Endometrial microvascular endothelial cells (primary cell): ENCODE results near the gene PLCD3. TPM values are rescaled to one million over a fixed set of nuclear protein-coding genes. Genes with fewer than 3 reads are reported as not detected.

ENCODE experiments used
- in situ Hi-C: cut with HindIII; loops from 2 replicates; pipeline ENCODE4 v1.10.0; 2017; ENCODE audit warnings: low sequenced_read_pairs, low pct_unique_long_range_greater_than_20kb; ENCODE audit errors: inconsistent ontology term
- total RNA-seq: library from RNA; depleted of rRNA; stranded (reverse); fragments of >200 nt; gene quantifications from one replicate; pipeline ENCODE4 v1.2.3, GENCODE V29; 2015; ENCODE audit errors: inconsistent ontology term

PLCD3 gene
- total RNA-seq, 1 donor from 2014 or later, result 16.2 TPM

DNA sequence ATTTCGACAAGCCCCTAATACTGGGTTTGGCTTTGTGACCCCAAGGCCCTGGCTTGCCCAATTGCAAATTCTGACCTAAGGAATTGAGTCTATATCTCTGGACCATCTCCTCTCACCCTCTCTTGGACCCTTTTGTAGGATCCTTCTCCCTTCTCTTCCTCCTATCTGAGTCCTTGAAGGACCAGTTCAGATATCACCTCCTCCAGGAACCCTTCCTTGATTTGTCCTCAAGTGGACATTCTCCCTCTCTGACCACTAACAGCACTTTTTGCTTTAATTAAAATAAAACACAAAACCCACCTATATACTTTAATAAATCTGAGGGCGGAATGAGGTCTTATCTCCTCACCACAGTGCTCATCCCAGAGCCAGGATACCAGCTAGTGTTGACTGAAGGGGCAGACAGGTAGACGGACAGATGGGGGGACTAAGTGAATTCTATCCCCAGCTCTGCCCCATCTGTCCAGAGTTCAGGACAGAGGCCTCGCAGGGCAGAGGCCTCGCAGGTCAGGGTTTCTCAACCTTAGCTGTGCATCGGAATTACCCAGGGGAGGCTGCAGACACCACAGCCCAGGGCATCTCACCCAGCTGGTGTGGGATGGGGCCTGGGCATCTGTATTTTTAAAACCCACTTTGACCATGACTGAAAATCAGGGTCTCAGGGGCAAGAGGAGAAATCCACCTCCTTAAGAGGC is 9.1 kb downstream of the PLCD3 start:
- in situ Hi-C loops, result no loop called here

DNA sequence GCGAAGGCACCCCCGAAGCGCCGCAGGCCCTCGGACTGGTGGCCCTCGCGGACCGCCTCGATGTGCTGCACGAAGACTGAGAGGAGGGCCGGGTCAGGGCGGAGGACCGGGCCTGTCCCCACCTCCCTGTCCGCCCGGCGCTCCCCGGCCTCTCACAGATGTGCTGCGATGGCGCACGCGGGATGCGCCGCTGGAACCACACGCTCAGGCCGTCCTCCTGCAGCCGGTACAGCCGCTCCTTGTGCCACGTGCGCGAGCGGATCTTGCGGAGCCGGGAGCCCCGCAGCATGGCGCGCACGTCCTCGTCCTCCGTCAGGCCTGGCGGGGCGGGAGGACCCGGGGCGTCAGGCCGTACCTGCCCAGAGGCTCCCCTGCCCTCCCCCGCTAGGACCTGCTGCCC is 11.3 kb downstream of the PLCD3 start:
- in situ Hi-C loops, result no loop called here

DNA sequence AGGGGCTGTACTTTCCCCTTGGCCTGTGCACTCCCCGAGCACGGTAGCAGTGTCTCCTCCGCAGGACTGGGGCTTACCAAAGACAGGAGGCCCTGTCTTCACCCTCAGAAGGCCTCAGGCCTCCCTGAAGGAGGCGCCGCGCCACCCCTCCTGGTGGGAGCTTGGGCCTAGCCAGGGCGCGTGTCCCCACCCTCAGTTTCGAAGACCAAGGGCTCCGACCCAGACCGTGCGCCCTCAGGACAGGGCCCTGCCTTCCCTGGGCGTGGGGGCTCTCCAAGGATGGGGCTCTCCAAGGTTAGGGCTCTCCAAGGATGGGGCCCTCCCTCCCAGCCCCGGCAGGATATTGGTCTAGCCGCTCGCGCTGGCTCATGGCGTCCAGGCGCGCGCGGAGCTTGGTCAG is 11.8 kb downstream of the PLCD3 start:
- in situ Hi-C loops, result no loop called here

DNA sequence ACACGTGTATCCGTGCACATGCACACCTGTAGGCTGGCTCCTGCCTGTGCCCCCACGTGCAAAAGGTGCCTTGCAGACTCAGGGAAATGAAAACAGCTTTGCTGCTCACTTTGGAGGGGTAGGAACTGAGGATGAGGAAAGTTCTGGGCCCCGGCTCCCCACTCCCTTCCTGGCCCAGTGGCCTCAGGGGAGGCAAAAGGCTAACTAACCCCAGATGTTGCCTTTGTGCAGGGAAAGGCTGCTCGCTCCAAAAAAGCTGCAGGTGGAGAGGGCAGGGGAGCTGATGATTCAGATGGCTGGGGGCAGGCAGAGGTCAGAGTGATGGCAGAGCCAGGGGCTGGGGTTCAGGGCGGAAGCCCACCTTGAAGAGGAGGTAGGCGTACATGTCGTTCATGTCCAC is 12.4 kb downstream of the PLCD3 start:
- in situ Hi-C loops, result no loop called here

DNA sequence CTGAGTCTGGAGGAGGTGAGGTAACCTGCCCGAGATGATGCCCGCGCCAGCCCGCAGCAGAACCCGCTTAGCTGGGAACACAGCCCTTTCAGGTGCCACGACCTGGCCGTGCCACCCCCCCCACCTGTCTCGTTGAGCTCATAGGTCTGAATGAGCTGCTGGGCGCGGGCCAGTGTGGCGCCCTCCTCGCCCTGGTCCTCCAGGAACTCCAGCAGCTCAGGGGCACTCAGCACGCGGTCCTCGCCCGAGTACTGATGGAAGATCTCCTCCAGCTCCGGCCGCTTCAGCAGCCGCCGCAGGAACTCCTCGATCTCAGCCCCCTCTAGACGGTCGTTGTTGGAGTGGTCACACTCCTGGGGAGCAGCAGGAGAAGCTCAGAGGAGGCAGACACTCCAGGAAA is 13.6 kb downstream of the PLCD3 start:
- in situ Hi-C loops, result no loop called here

DNA sequence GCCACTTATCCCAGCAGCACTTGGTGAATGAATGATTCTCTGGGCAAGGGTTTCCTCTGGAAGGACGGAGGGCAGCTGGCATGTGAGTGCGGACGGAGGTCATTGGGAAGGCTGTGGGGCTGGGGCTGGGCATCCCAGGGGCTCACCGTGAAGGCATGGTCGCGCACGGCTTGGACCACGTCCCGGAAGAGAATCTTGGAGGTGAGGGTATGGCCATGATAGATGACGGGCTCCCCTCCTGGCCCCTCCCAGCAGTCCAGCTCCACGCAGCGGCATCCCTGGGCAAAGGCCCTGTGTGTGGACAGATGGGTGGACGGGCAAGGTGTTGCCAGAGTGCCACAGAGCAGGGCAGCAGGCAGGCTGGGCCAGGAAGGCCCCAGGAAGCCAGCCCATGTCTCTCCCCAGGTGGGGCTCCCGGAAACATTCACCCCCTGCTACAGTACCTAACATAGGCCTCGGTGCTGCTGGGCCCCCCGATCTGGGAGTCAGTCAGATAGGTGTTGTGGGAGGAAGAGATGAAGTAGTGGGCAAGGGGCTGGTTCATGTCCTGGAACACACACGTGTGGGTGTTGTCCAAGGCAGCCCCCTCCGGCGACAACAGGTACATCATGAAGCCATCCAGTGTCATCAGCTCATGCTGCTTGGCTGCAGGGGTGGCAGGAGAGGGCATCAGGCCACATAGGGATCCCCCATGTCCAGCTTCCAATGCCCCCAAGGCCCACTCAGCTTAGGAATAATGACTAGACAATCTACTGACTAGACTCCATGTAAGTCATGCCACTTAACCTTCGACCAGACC is 14.3 kb downstream of the PLCD3 start:
- in situ Hi-C loops, result no loop called here

DNA sequence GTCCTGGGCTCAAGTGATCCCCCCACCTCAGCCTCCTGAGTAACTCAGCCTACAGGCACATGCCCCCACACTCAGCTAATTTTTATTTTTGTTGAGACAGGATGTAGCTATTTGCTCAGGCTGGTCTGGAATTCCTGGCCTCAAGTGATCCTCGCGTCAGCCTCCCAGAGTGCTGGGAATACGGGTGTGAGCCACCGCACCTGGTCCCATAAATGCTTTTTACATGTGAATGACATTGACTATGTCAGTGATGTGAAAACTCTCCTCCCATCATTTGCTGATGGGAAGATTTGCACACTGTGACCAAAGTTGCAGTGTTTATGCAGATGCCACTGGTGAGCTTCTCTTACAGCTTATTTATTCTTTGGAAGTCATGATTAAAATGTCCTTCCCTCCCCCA is 15.0 kb downstream of the PLCD3 start:
- in situ Hi-C loops, result no loop called here

DNA sequence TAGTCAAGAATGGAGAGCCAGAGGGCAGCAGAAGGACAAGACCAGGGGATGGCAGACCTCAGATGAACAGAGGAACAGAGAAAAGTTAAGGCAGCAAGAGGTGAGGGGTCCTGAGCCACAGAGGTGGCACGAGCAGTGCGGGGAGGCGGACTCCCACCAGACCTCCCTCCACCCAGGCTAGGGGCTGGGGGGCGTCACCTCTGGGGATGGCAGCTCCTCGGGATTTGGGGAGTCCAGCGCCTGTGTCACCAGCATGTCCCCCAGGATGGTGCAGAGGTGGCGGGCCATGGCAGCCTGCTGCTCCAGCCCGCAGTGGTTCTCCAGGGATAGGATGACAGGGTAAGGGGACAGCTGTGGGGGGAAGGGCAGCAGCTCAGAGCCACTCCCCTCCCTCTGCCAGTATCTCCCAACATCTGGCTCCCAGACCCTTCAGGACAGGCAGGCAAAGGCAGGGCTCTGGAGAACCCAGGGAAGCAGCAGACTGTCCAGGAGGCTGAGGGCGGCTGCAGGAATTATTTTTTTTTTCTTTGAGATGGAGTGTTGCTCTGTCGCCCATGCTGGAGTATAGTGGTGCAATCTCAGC is 15.8 kb downstream of the PLCD3 start:
- in situ Hi-C loops, result no loop called here

DNA sequence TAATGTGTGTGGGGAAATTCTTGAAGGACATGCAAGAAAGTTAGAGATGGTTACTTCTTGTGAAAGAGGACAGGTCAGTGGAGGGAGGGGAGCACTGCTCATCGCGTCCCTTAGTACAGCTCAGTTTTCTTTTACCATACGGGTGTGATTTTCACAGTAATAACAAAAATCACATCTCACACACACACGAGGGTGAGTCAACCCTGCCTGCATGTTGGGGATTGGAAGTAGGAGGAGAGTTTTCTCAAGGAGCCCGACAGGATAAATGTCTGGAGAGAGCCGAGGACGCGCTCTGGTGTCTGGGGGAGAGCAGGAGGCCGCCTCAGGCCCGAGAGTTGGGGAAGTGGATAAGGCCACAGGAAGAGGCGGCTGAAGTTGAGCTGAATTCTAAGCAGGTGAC is 16.4 kb downstream of the PLCD3 start:
- in situ Hi-C loops, result no loop called here

DNA sequence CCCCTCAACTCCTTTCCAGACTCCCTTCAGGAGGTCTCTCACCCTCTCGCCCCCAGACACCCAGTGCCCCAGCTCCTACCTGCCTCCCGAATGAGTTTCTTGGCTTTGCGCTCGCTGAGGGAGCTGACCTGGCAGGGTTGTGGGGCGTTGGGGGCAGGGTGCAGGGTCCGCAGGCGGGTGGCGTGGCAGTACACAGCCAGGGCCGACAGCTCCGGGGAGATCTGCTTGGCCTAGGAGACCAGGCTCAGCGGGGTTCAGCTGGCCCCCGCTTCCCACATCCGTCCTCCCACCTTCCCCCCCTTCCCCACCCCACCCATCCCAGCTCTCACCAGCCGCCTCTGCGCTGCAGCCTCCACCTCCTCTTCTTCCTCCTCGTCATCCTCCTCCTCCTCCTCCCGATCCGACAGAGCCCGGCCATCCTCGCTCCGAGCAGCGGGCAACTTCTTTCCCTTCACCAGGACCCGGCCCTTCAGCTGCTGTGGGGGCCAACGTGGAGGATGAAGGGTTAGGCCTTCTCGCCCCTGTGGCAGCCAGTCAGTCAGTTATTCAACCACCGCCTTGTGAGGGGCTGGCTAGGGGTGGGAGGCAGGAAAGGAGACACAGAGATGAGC is 17.2 kb downstream of the PLCD3 start:
- in situ Hi-C loops, result no loop called here

DNA sequence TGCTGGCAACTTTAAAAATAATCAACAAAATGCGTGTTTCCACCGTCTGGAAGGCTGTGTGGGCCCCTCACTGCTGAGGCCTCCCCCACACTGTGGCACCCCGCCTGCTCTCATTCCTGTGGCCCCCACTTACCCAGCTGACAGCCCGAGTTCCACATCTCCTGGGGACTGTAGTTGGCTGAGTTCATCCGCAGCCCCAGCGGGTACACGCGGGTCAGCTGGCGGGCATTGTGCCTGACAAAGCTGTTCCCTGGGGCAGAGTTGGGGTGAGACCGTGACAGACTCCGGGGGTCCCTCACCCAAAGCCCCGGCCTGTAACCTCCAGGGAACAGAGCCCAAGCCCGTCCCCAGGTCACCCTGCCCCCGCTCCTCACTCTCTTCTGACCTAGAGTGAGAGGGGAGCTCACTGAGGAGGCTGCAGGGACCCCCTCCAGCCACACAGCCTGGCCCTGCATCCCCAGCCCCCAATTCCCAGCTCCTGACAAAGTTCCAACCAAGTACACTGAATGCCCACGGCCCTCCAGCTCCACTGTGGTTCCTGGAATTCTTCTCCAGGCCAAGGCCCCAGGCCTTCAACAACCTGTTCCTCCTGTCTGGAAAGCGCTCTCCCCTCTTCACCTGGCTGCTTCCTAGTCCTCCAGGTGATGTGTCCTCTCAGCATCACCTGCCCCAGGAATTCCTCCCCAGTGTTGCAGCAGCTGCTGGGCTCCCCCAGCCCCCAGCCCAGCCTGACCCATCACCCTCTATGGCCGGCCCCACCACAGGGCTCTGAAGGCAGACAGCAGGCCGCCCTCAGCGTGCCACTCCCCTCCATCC is 18.0 kb downstream of the PLCD3 start:
- in situ Hi-C loops, result no loop called here

DNA sequence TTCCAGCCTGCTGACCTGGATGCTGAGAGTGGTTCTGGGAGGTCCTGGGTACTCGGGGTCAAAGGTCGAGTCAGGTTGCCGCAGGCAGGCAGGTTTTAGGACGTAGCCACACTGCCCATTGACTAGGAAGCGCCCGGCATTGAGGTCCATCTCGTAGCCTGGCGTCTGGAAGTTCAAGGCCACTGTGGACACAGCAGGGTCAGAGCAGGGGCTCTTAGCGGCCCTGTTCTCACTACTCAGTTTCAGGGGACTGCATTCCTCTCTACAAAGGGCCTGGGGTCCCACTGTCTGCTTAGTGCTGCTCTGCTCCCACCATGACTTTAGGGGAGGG is 18.9 kb downstream of the PLCD3 start:
- in situ Hi-C loops, result no loop called here

DNA sequence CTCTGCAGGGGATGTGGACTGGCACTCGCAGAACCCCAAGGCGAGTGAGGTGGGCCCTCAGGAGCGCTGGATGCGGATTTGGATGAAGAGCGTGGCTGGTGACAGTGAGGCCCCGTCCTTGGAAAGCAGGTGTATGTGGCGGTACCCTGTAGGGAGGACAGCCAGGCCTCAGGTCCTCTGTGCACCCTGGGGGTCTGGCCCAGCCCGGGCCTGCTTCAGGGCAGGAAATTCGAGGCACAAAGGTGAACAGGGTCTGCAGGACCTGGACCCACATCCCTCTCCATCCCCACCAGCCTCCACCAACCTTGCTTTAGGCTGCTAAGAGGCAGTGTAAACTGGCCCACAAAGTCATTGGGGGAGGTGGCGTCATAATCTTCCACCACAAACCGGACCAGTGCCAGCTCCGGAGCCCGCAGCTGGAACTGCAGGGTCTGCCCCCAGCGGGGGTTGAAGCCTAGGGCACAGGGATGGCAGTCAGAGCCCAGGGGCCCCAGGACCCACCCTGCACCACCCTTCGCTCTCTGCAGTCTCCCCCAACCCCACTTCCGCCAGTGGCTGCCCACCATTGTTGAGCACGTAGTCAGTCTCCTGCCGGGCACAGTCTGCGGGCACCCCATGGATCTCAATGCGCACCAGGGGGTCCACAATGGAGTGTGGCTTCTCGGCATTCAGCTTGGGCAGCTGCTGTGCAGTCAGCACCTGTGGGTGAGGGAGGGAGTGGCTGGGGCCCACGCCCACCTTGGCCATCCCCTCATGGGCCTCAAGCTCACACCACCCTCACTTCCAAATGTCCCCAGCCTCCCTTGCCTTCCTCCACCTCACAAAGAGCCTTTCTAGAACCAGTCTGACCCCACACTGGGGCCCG is 19.5 kb downstream of the PLCD3 start:
- in situ Hi-C loops, result no loop called here

DNA sequence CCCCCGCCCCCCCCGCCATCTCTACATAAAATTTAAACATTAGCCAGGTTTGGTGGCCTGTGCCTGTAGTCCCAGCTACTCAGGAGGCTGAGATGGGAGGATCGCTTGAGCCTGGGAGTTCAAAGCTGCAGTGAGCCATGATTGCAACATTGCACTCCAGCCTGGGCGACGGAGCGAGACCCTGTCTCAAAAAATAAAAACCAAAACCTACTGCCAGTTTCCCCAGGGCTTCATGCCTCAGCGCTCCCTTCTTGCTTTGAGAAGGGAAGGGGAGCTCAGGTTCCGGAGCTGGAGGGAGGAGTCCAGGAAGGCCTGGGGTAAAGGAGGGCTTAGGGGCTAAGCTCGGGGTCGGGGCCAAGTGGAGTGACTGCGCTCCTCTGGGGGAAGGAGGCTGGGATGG is 20.5 kb downstream of the PLCD3 start:
- in situ Hi-C loops, result no loop called here

DNA sequence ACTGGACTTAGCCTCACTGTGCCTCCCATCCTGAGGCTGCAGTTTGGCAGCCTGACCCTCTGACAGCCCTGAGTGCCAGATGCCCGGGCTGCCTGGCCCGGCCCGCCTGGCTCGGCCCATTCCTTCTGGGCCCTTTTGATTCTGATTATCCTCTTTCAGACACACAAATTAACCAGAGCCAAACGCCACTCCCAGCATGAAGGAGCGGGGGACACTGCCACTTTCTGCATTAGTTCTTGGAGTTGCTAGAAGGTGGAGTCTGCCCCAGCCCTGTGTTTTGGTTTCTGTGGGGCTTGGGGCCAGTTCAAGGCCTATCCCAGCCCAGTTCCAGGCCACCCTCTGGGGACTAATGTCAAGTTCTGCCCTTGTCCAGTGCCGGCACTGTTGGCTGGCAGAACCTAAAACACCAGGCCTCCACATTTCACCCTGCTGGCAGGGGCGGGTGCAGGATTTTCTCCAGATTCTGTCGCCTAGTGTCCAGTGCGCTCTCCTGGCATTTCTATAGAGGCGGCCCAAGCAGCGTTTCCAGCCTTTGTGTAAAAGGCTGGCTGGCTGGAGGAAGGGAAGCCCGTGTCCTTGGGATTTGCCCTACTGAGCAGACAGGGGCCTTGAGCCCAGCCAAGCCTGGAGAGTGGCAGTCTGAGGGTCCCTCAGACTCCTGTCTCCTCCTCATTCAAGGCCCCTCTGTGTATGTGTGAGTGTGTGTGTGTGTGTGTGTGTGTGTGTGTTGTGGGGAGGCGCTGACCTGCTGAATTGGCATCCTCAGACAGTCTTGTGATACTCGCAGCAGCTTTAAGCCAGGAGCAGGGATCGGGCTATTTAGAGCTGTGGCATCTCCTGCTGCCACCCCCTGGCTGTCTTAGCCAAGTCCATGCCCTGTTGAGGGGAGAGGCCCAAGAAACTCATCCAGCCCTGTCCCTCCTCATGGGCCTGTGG is 21.4 kb downstream of the PLCD3 start:
- in situ Hi-C loops, result no loop called here

DNA sequence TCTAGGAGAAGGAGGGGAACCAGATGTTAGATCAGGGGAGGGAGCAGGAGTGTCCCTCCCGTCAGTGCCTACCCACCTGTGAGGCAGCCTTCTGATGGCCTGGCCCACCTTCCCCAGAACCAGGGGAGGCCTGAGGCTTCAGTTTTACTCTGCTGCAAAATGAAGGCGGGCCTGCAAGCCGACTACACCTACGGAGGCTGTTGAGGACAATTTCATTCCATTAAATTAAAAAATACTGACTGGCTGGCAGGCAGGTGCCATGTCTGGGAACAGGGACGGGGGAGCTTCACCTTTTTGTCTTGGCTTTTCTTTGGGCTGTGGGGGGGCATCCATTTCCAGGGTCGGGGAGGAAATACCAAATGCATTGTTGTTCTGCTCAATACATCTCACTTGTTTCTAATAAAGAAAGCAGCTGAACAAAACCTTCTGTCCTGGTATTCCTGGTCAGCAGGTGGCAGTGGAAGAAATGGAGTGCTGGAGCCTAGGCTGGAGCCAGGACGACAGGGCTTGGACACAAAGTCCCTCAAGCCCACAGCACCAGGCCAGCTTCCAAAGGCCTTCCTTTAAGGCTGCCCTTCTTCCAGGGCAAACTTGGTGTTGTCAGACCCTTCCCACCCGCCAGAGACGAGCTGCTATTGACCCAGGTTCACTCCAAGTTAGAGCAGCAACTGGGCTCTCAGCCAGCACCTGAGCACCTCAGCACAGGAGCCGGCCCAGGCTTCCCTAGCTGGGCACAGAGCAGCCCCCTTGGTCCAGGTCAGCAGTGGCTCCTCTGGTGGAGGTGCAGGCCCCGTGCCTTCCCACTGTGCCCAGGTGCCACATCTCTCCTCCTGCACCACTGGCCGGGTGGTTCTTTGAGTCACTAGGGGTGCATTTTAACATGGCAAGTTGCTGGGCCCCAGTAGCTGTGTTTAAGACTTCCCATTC is 23.5 kb downstream of the PLCD3 start:
- in situ Hi-C loops, result no loop called here
